HepG2 (cell line): ENCODE measurements around the gene RIPOR3. TPM values are rescaled to one million over a fixed set of nuclear protein-coding genes. Genes with fewer than 3 reads are reported as not detected.

ENCODE experiments used
- ATAC-seq: fragments of 200-7000 bp; cut with Tn5 transposase; 3 replicates; pipeline ENCODE4 v1.9.1; 2020; ENCODE audit warnings: mild to moderate bottlenecking, moderate library complexity
- BruUV-seq: library from RNA; stranded (reverse); fragments of 400-500 nt; replicated peaks from 2 replicates; lab custom pipeline; 2021; lab: Mats Ljungman, UMichigan
- CTCF ChIA-PET: fragments of 300-600 bp; formaldehyde crosslinking; extraction: SDS; loops from one replicate; lab custom pipeline; 2021; ENCODE audit warnings: low total read pairs, inconsistent platforms, low intra/inter-chr PET ratio; lab: Yijun Ruan, JAX
- POLR2A ChIA-PET: fragments of 350-600 bp; sonication (Branson Sonifier 250); formaldehyde crosslinking; loops from one replicate; lab custom pipeline; 2020; ENCODE audit warnings: antibody characterized with exemption, inconsistent platforms; lab: Yijun Ruan, JAX
- DNase-seq: peaks from one replicate; pipeline ENCODE4 v3.0.0-alpha.2; 2015; ENCODE audit warnings: low spot score
- FAIRE-seq: peaks from 3 replicates; lab custom pipeline; 2011; peaks lifted over from hg19 to GRCh38; lab: Jason Lieb, UNC
- H2AFZ ChIP-seq: one replicate; pipeline ENCODE4 v1.6.1; 2011; ENCODE audit warnings: low read length, inconsistent platforms
- H3K27ac ChIP-seq: fragments of 300-600 bp; 3 replicates; pipeline ENCODE4 v1.8.0; 2011; ENCODE audit warnings: mixed run types, mild to moderate bottlenecking, mixed read lengths, low read length, inconsistent platforms; ENCODE audit not compliant: insufficient read depth; ENCODE audit errors: extremely low read length
- H3K27me3 ChIP-seq, 2 experiments: fragments of 200-600 bp in 1 of 2; 2 replicates in 1 of 2; 3 replicates in 1 of 2; pipeline versions ENCODE4 v1.6.0 to v1.8.0; 2011; ENCODE audit warnings: low read length in 2 of 2, mild to moderate bottlenecking in 2 of 2, moderate library complexity in 2 of 2, inconsistent platforms in 1 of 2; ENCODE audit not compliant: insufficient read depth in 2 of 2, control insufficient read depth in 1 of 2
- H3K36me3 ChIP-seq, 2 experiments: fragments of 200-600 bp in 1 of 2; replicated peaks in 1 of 2; 2 replicates in 1 of 2; 3 replicates in 1 of 2; pipeline versions ENCODE4 v1.5.1 to v1.8.0; 2011; ENCODE audit warnings: low read length in 2 of 2, inconsistent platforms in 1 of 2; ENCODE audit not compliant: insufficient read depth in 2 of 2, control insufficient read depth in 1 of 2
- H3K4me1 ChIP-seq: 2 replicates; pipeline ENCODE4 v1.5.1; 2012; ENCODE audit warnings: low read length, inconsistent platforms; ENCODE audit not compliant: insufficient read depth
- H3K4me2 ChIP-seq: 2 replicates; pipeline ENCODE4 v1.6.0; 2011; ENCODE audit warnings: low read depth, low read length, inconsistent platforms
- H3K4me3 ChIP-seq, 3 experiments: fragments of 200-600 bp in 1 of 3; sonication (generic), shearing (Covaris generic) in 1 of 3; replicated peaks in 1 of 3; 2 replicates each; pipeline ENCODE4 v1.5.1; 2011 to 2016; ENCODE audit warnings: low read length in 3 of 3, inconsistent platforms in 2 of 3, low read depth in 2 of 3, mild to moderate bottlenecking in 2 of 3, control low read depth in 1 of 3, mixed read lengths in 1 of 3; ENCODE audit not compliant: insufficient read depth in 1 of 3
- H3K79me2 ChIP-seq: one replicate; pipeline ENCODE4 v1.6.1; 2011; ENCODE audit warnings: low read length, inconsistent platforms; ENCODE audit not compliant: insufficient read depth
- H3K9ac ChIP-seq: 2 replicates; pipeline ENCODE4 v1.6.0; 2011; ENCODE audit warnings: mild to moderate bottlenecking, low read depth, low read length, inconsistent platforms; ENCODE audit not compliant: insufficient read depth
- H3K9me3 ChIP-seq: 2 replicates; pipeline ENCODE4 v1.5.1; 2012; ENCODE audit warnings: mild to moderate bottlenecking, low read length
- H4K20me1 ChIP-seq: 2 replicates; pipeline ENCODE4 v1.6.0; 2011; ENCODE audit warnings: inconsistent platforms, mild to moderate bottlenecking, low read length, moderate library complexity; ENCODE audit not compliant: insufficient read depth
- FOXA3 ChIP-seq: IDR thresholded peaks from 2 replicates; pipeline ENCODE4 v1.6.1; 2016; ENCODE audit warnings: missing genetic modification reagents, missing compliant biosample characterization
- MTF1 ChIP-seq: sonication (generic); formaldehyde crosslinking; IDR thresholded peaks from 2 replicates; pipeline ENCODE4 v1.5.0; 2020; ENCODE audit warnings: missing genetic modification reagents
- NR2F6 ChIP-seq, 2 experiments: IDR thresholded peaks; 2 replicates each; pipeline ENCODE4 v1.6.1; 2016; ENCODE audit warnings: antibody characterized with exemption in 1 of 2, mild to moderate bottlenecking in 1 of 2
- ZMYM3 ChIP-seq: sonication (generic); formaldehyde crosslinking; IDR thresholded peaks from 2 replicates; pipeline ENCODE4 v1.5.1; 2020; ENCODE audit warnings: mild to moderate bottlenecking, missing genetic modification reagents
- ZNF121 ChIP-seq: sonication (generic); formaldehyde crosslinking; IDR thresholded peaks from 2 replicates; pipeline ENCODE4 v1.5.0; 2020; ENCODE audit warnings: mild to moderate bottlenecking, missing genetic modification reagents
- ZNF614 ChIP-seq: IDR thresholded peaks from 2 replicates; pipeline ENCODE4 v1.6.1; 2018; ENCODE audit warnings: missing biosample characterization, missing genetic modification reagents, inconsistent platforms, borderline replicate concordance
- ZNF629 ChIP-seq: sonication (generic); formaldehyde crosslinking; conservative IDR thresholded peaks from 2 replicates; pipeline ENCODE4 v1.5.0; 2020; ENCODE audit warnings: missing genetic modification reagents
- WGBS: methylation state at CpG from one replicate; pipeline ENCODE4 v1.1.6; 2017; ENCODE audit warnings: low lambda C conversion rate; 5-methylcytosine and 5-hydroxymethylcytosine counted together
- in situ Hi-C: cut with HindIII; loops from 2 replicates; pipeline ENCODE4 v1.10.0; 2017; ENCODE audit warnings: low pct_unique_long_range_greater_than_20kb; ENCODE audit not compliant: extremely low pct_ligation_motif_present
- intact Hi-C: fragments of 100-400 bp; cut with micrococcal nuclease; formaldehyde crosslinking; loops from one replicate; pipeline ENCODE4 v1.10.0; 2022; ENCODE audit not compliant: unreplicated experiment
- polyA plus RNA-seq, 8 experiments: library from polyadenylated mRNA; depleted of rRNA in 3 of 8; stranded (reverse) in 7 of 8; unstranded in 1 of 8; fragments of >200 nt; fragmentation: Illumina TruSeq in 4 of 8; extraction: Trizol in 4 of 8; gene quantifications; 2 replicates each; pipeline versions ENCODE4 v1.2.1 to v1.2.3, GENCODE V29; 2011 to 2016; ENCODE audit warnings: low read depth in 4 of 8, missing spikeins in 1 of 8, mixed read lengths in 1 of 8; ENCODE audit not compliant: insufficient read depth in 1 of 8
- total RNA-seq, 5 experiments: library from RNA; depleted of rRNA; stranded (reverse); fragments of >200 nt; fragmentation: Illumina TruSeq; extraction: Trizol; gene quantifications; 2 replicates each; pipeline ENCODE4 v1.2.3, GENCODE V29; 2016; ENCODE audit warnings: low read depth in 1 of 5

Gene RIPOR3
- total and polyA plus RNA-seq, 2 of the 13 experiments (the other 11 are each of a cell fraction or from before 2014, with no cell fraction given), result 0.18 TPM; not detected in 1

- Histone ChIP-seq H3K4me1 (peaks cover 39% of the 10 kb centered on the region), H3K9ac (no peak overlapping the region), H3K27ac (no peak overlapping the region), H3K27me3 (no peaks in the 10 kb centered on the region), H3K79me2 (no peaks in the 10 kb centered on the region), H3K4me3 (no peak overlapping the region)
- TF ChIP-seq NR2F6 (IDR thresholded peaks at IDR 0.05) (no peak), NR2F6 (CRISPR knock-in tag; IDR thresholded peaks at IDR 0.05) (no peak), ZMYM3 (CRISPR knock-in tag) (peak; percentile 63), FOXA3 (CRISPR knock-in tag) (no peak), ZNF629 (CRISPR knock-in tag) (peak; percentile 94)
- TF ChIP-seq, all 625 proteins: peak for 2
- no TSS peak for BruUV-seq
- no peak for DNase-seq
- H3K4me2 ChIP-seq, result no peak overlapping the region
- ChIA-PET CTCF (no interaction called here), POLR2A (no interaction called here)
- no peak overlapping the region for H2AFZ ChIP-seq
- H3K9me3 ChIP-seq, result no peaks in the 10 kb centered on the region
- FAIRE-seq, result no peak
- intact Hi-C loops, result no loop called here
- no peaks in the 10 kb centered on the region for H4K20me1 ChIP-seq
- H3K36me3 ChIP-seq, result no peaks in the 10 kb centered on the region
- in situ Hi-C loops, result no loop called here
- no peak for ATAC-seq
Measured at GRCh38 chr20:50720582-50720981, 29.2 kb upstream of the RIPOR3 start.

GRCh38 chr20:50720026-50720425 is 28.7 kb upstream of the RIPOR3 start:
- no peak for ATAC-seq
- Histone ChIP-seq H3K9ac (no peak overlapping the region), H3K79me2 (no peaks in the 10 kb centered on the region), H4K20me1 (no peaks in the 10 kb centered on the region)
- TF ChIP-seq ZNF614 (CRISPR knock-in tag) (no peak), ZNF121 (peak; percentile 10; the same call in 1 of the 2 replicates), MTF1 (no peak)
- TF ChIP-seq, all 625 proteins: peak for 1
- no peak overlapping the region for H3K27ac ChIP-seq
- H2AFZ ChIP-seq, result no peak overlapping the region
- FAIRE-seq, result no peak
- intact Hi-C loops (no loop called here), in situ Hi-C loops (no loop called here)
- POLR2A ChIA-PET, result no interaction called here
- H3K36me3 ChIP-seq, result no peaks in the 10 kb centered on the region
- CTCF ChIA-PET, result no interaction called here
- WGBS, result 46% methylated on average over 5 of the region's 5 CpGs
- no peaks in the 10 kb centered on the region for H3K9me3 ChIP-seq
- no peak overlapping the region for H3K4me3 ChIP-seq
- no peak overlapping the region for H3K4me2 ChIP-seq
- H3K4me1 ChIP-seq, result peaks cover 35% of the 10 kb centered on the region
- DNase-seq, result no peak
- no peaks in the 10 kb centered on the region for H3K27me3 ChIP-seq
- no TSS peak for BruUV-seq
